NCI-H1436 treated with DMSO at 0.1 percent for 48 hours (cell line): ENCODE measurements around the gene ACOT6.
"Not testable (repeated sequence)": the region's sequence is repeated elsewhere in the genome, so short reads cannot be mapped to it uniquely, and the experiment has no call there.

Experiments
- DNase-seq: peaks from one replicate; lab custom pipeline; 2025; lab: John Stamatoyannopoulos, UW

Gene ACOT6

DNA sequence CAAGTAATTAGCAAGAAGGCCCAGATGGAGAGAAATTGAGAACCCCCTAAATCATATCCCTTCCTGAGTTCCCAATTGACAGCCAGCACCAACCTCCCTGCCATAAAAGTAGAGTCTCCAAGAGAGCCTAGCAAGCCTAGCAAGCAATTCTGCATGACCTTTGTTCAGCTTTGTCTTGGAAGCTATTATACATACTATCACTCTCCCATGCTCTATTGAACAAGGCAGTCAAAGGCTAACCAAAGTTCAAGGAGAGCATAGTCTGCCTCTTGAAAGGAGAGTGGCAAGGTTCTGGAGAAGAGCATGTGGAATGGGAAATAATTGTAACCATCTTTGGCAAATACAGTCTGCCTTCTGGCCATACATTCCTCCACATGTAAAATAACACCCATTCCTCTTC, 12.8 kb upstream of the ACOT6 start:
- no peak for DNase-seq

DNA sequence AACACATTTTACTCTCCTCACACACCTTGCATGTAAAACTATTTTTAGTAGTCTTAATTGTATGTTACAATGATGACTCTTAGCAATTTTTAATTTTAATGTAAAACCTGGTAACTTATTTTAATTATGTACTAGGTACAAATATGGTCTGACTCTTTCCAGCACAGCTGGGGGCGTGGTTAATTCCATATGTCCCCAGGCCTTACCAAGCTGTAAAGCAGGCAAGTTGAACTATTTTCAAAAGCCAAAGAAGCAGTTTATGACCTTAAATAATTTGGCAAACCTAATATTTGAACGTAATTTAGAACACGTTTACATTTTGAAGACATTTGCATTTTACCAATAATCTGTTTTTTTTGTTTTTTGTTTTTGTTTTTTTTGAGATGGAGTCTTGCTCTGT, 9.3 kb upstream of the ACOT6 start:
- no peak for DNase-seq

GRCh38 chr14:73606271-73606670, 6.0 kb upstream of the ACOT6 start:
- DNase-seq: no peak

- DNase-seq: no peak
These were observed 5.1 kb upstream of the ACOT6 start for GRCh38 chr14:73607241-73607640.

DNA sequence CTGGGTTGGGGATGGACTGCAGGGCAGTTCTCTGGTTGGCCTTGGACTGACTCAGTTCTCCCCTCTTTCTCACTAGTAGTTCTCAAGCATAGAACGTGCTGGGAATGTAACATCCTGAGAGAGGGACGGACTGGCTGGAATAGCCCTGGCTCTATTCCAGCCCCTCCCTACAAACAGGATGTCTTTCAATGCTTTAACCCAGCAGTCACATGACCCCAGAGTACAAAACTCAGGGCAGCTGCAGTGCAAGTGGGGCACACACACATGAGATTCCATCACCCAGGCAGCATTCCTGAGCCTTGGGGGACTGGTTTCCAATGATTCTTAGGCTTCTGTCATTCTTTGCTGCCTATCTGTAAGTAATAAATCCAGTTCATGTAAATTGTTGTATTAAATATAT, 1.6 kb upstream of the ACOT6 start:
- no peak for DNase-seq

DNA sequence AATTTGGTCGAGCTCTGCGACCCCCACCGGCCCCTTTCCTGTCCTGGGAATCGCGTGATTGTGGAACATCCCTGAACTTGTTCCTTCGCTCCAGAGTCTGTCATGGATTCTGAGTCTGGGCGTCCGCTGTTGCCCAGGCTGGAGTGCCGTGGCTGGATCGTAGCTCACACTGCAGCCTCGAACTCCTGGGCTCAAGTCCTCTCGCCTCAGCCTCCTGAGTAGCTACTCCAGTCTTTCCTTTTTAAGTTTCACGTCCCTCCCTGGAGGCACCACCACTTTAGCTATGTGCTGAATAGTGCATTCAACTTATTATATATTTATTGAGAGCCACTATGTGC, 698 bp downstream of the ACOT6 start:
- DNase-seq: no peak

DNA sequence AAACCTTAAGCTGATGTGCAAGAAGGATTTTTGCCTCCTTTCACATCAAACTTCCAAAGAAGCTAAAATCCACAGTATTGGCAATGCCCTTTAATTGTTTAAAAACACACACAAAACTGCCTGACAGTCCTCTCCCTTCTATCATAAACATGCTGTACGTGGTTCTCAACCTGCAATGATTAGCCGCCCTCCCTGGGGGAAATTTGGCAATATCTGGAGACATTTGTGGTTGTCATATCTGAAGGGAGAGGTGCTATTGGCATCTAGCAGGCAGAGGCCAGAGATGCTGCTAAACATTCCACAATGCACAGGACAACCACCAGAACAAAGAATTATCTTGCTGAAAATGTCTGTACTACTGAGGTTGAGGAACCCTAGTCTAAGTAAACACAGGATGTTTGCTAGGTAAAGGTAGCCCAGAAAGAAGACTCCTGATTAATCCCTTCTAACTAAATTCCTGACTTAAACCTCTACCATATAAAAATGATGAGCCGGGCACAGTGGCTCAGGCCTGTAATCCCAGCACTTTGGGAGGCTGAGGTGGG, 1.2 kb downstream of the ACOT6 start:
- DNase-seq: no peak

GRCh38 chr14:73616831-73617230, 4.5 kb downstream of the ACOT6 start:
- no peak for DNase-seq

DNA sequence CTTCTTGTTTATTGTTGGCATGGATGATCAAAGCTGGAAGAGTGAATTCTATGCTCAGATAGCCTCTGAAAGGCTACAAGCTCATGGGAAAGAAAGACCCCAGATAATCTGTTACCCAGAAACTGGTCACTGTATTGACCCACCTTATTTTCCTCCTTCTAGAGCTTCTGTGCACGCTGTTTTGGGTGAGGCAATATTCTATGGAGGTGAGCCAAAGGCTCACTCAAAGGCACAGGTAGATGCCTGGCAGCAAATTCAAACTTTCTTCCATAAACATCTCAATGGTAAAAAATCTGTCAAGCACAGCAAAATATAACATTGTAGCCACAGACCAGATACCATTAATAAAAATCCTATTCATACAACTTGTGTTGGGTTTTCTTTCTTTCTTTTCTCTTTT, 7.2 kb downstream of the ACOT6 start:
- no peak for DNase-seq

DNA sequence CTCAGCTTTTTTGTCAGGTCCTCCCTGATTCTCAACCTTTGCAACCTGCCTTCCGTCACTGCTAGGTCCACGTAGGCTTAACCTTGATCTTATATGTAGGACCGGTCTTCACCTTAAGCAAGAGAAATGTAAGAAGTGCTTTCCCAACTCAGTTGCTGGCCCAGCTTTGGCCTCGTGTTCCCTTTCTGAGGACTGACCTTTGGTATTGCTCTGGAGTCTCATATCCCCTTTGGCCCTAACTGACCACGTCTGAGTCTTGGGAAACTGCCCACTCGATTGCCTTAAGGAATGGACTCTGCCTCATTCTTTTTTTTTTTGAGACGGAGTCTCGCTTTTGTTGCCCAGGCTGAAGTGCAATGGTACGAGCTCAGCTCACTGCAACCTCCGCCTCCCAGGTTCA, 8.0 kb downstream of the ACOT6 start:
- DNase-seq: no peak

DNA sequence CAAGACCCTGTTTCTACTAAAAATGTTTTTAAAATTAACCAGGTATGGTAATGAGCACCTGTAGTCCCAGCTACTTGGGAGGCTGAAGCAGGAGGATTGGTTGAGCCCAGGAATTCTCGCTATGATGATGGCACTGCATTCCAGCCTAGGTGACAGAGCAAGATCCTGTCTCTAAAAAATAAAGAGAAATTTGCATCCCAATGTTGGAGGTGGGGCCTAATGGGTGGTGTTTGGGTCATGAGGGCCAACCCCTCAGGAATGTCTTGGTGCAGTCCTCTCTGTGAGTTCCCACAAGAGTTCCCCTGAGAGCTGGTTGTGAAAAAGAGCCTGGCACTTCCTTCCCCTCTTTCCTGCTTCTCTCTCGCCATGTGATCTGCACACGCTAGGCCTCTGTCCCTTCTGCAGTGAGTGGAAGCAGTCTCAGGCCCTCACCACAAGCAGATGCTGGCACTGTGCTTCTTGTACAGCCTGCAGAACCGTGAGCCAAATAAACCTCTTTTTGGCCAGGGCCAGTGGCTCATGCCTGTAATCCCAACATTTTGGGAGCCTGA, 11.3 kb downstream of the ACOT6 start:
- DNase-seq: no peak

- DNase-seq: no peak
These were observed 13.4 kb downstream of the ACOT6 start for GRCh38 chr14:73625706-73626105.

- DNase-seq: no peak
These were observed 14.8 kb downstream of the ACOT6 start for GRCh38 chr14:73627151-73627558.

- DNase-seq: no peak
These were observed 17.9 kb downstream of the ACOT6 start for GRCh38 chr14:73630009-73630780.

DNA sequence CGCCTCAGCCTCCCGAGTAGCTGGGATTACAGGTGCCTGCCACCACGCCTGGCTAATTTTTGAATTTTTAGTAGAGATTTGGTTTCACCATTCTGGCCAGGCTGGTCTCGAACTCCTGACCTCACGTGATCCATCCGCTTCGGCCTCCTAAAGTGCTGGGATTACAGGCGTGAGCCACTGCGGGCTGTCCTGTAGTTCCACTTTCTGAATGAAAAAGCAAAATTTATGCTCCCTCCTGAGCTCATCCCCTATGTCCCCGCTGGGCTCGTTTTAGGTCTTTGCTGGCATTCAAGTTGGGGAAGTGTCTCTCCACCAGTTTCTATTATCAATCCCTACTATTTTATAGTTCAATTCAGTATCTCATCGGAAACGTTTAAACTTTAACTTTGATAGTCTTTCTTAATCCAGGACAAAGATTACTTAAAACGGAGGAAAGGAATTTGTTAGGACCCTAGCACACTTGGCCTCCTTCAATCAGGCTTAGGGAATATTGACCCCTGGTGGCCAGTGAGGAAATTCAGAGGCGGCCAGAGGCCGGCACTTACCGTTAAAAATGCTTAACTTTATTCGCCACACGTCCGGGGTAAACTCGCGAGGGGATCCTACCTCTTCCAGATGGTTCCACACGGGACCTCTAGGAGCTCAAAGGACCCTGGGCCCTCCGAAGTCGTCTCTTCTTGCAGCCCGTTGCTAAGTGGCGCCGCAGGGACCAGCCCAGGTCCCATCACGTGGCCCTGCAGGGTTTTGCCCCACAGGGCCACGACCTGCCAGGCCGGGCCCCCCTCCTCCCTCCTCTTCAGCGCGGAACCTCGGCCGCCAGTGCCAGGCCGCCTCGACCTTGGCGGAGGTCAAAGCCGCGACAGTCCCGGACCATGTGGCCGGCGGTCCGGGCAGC, 21.0 kb downstream of the ACOT6 start:
- no peak for DNase-seq

DNA sequence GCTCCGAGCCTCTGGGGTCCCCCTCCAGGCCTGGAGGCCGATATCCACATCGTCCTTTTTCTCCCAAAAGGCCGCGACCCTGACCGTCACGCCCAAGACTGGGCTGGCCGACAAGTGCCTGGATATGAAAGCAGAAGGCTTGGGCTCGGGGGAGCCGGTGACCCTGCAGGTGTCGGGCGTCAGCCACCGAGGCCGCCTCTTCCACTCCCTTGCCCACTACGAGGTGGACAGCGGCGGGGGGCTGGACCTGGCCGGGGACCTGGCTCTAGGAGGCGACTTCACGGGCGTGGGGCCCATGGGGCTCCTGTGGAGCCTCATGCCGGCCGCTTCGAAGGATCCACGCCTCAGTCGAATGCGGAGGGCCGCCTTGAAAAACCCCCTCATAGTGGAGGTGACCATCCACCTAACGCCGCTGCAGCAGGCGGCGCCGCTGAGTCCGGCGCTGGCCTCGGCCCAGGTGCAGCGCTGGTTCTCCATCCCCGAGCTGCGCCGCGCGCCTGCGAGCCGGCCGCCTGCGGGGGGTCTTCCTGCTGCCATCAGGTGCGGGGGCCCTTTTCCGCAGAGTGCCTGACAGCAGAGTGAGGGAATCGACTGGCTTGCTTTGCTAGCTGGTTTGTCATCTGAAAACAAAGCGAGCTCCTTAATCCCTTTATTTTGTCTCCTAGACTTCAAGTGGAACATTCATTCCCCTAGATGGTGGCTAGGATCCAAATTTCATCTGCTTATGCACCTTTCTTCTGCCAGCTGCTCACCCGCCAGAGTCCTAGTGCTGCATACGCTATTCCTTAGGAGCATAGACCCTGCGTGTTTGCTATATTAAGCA, 21.9 kb downstream of the ACOT6 start:
- DNase-seq: no peak

- not testable (repeated sequence) for DNase-seq
These were observed 24.0 kb downstream of the ACOT6 start for GRCh38 chr14:73636355-73636754.

GRCh38 chr14:73637830-73638229, 25.5 kb downstream of the ACOT6 start:
- DNase-seq: no peak

DNA sequence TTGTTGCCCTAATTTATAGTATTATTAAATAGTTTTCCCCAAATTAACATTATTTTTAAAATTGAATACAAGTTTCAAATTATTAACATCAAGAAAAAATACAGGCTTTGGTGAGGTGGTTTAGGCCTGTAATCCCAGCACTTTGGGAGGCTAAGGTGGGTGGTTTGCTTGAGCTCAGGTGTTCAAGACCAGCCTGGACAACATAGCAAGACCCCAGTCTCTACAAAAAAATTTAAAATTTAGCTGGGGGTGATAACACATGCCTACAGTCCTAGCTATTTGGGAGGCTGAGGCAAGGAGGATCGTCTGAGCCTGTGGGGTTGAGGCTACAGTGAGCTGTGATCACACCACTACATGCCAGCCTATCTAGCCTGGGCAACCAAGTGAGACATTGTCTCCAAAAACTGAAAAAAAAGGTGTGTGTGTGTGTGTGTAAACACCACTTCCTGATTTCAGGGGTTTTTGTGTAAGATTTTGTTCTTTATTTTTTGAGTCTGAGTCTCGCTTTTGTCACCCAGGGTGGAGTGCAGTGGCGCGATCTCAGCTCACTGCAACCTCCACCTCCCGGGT, 28.6 kb downstream of the ACOT6 start:
- DNase-seq: no peak

DNA sequence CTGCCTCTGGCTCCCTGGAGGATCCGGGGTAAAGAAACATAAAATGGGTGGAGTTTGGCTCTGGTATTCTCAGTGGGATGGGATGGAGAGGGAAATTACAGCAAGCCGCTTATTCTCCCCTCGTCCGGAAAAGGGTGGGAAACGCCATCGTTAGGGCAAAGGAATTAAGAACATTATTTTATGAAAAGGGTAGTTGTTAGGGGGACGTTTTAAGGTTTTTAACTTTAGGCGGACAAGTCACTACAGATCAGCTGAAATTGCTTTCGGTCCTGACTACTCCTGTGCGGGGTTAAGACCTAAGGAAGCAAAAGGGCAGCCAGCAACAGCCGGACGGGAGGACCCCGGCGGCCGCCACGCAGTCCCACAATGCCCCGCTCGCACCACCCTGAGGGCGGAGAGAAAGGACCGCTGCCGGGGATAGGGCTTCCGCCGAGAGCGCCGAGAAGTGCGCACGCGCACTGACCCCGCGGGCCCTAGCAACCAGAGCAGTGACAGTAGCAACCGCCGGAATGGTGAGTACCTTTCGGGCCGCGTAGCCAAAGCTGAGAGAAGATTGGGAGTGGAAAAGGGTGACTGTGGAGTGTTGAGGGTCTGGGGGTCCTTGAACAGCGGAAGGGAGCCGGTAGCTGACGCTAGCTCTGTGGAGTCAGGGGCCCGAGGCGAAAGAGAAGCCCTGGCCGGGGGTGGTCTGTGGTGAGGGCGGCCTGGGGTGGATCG, 32.4 kb downstream of the ACOT6 start, which contains the start of gene DNAL1:
Gene DNAL1, plus strand, starts transcription at position 456 of the 717 bp plus-strand sequence. Its CDS starts 54 bp downstream, at position 510.
- peak; percentile 64 for DNase-seq

GRCh38 chr14:73645248-73645610, 32.9 kb downstream of the ACOT6 start:
- DNase-seq: no peak
